Measurements from ENCODE around the gene VPS37C. TPM values are rescaled to one million over a fixed set of nuclear protein-coding genes. Genes with fewer than 3 reads are reported as not detected.

The VPS37C gene
- total and polyA plus RNA-seq, 9 donors: 7.8 to 25.8 (median 19.7) TPM

DNA sequence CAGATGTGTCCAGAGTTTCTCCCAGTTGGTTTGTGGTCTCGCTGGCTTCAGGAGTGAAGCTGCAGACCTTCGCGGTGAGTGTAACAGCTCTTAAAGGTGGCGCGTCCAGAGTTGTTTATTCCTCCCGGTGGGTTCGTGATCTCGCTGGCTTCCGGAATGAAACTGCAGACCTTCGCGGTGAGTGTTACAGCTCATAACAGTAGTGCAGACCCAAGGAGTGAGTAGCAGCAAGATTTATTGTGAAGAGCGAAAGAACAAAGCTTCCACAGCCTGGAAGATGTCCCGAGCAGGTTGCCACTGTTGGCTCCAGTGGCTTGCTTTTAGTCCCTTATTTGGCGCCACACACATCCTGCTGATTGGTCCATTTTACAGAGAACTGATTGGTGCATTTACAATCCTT lies 40.2 kb upstream of the VPS37C start:
- intact Hi-C loops (cut with DNase I): no loop called here
- Histone ChIP-seq H3K4me3 (no peak overlapping the region), H3K9me3 (no peaks in the 10 kb centered on the region), H3K36me3 (no peaks in the 10 kb centered on the region), H3K4me1 (ENCODE audit: insufficient read depth) (no peaks in the 10 kb centered on the region), H3K27me3 (no peaks in the 10 kb centered on the region), H3K27ac (no peak overlapping the region)
- 83 to 87% (median 85%) methylated on average over 14 of the region's 14 CpGs for WGBS, 3 donors
- DNase-seq: no peak
- TF ChIP-seq EP300 (IDR thresholded peaks at IDR 0.05) (no peak), POLR2A (IDR thresholded peaks at IDR 0.05) (no peak)
- TF ChIP-seq, protein P1, sequence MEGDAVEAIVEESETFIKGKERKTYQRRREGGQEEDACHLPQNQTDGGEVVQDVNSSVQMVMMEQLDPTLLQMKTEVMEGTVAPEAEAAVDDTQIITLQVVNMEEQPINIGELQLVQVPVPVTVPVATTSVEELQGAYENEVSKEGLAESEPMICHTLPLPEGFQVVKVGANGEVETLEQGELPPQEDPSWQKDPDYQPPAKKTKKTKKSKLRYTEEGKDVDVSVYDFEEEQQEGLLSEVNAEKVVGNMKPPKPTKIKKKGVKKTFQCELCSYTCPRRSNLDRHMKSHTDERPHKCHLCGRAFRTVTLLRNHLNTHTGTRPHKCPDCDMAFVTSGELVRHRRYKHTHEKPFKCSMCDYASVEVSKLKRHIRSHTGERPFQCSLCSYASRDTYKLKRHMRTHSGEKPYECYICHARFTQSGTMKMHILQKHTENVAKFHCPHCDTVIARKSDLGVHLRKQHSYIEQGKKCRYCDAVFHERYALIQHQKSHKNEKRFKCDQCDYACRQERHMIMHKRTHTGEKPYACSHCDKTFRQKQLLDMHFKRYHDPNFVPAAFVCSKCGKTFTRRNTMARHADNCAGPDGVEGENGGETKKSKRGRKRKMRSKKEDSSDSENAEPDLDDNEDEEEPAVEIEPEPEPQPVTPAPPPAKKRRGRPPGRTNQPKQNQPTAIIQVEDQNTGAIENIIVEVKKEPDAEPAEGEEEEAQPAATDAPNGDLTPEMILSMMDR (IDR thresholded peaks at IDR 0.05): no peak

- H3K27me3 ChIP-seq: no peaks in the 10 kb centered on the region
- no peak for DNase-seq
- no peaks in the 10 kb centered on the region for H3K36me3 ChIP-seq
- no peaks in the 10 kb centered on the region for H3K9me3 ChIP-seq
- no peak for TF ChIP-seq EP300 (IDR thresholded peaks at IDR 0.05)
- TF ChIP-seq, protein P1 (IDR thresholded peaks at IDR 0.05): no peak
- no peak for TF ChIP-seq POLR2A (IDR thresholded peaks at IDR 0.05)
- no peaks in the 10 kb centered on the region for H3K4me1 ChIP-seq (ENCODE audit: insufficient read depth)
- WGBS, 3 donors: 76 to 84% (median 77%) methylated on average over 4 of the region's 4 CpGs
- intact Hi-C loops (cut with DNase I): no loop called here
- H3K4me3 ChIP-seq: no peak overlapping the region
- no peak overlapping the region for H3K27ac ChIP-seq
Observed at GRCh38 chr11:61198948-61199523, 37.8 kb upstream of the VPS37C start.

DNA sequence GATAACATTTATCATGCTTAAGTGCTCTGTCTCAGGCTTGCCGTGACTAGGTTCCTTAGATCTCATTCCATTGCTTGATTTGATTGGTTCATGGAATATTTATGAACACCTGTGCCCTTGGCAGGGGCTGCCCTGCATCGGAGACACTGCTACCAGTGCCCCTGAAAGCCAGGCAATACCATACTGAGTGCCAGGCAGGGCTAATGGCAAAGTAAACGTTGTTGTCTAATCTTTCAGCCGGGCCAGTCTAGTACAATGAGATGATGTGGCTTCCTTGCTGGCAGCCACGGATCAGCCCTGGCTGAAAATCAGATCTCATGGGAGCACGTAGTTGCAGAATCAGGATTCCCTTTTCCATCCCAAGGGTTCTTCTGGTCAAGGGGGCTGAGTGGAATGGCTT lies 37.1 kb upstream of the VPS37C start:
- Histone ChIP-seq H3K27me3 (no peaks in the 10 kb centered on the region), H3K4me1 (ENCODE audit: insufficient read depth) (no peaks in the 10 kb centered on the region), H3K4me3 (no peak overlapping the region), H3K9me3 (no peaks in the 10 kb centered on the region), H3K36me3 (no peaks in the 10 kb centered on the region), H3K27ac (no peak overlapping the region)
- no peak for DNase-seq
- WGBS, 3 donors: 66 to 78% (median 69%) methylated on average over 6 of the region's 6 CpGs
- TF ChIP-seq, protein P1 (IDR thresholded peaks at IDR 0.05): no peak
- TF ChIP-seq EP300 (IDR thresholded peaks at IDR 0.05): no peak
- no peak for TF ChIP-seq POLR2A (IDR thresholded peaks at IDR 0.05)
- intact Hi-C loops (cut with DNase I): no loop called here

DNA sequence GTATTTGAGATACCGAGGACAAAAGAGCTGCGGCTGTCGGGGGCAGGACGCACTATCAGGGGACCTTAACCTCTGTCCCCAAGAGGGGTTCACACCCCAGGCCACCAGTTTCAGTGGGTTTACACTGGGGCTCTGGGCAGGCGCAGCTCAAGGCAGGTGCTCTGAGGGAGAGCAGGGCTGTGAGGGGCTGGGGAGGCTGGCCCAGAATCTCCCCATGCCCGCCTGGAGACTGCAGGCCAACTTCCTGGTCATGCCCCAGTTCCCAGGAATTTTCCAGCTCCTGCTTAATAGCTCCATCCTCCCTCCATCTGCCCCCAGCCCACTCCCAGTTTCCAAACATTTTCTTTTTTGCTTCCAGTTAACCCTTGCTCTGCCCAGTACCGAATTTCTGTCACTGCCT lies 34.5 kb upstream of the VPS37C start:
- TF ChIP-seq, protein P1 (IDR thresholded peaks at IDR 0.05): no peak
- TF ChIP-seq EP300 (IDR thresholded peaks at IDR 0.05) (no peak), POLR2A (IDR thresholded peaks at IDR 0.05) (no peak)
- Histone ChIP-seq H3K9me3 (no peaks in the 10 kb centered on the region), H3K4me3 (no peak overlapping the region), H3K27me3 (no peaks in the 10 kb centered on the region), H3K4me1 (ENCODE audit: insufficient read depth) (no peaks in the 10 kb centered on the region), H3K36me3 (no peaks in the 10 kb centered on the region), H3K27ac (no peak overlapping the region)
- WGBS, 3 donors: 59 to 72% (median 70%) methylated on average over 7 of the region's 7 CpGs
- intact Hi-C loops (cut with DNase I): no loop called here
- no peak for DNase-seq

Measured in ovary (tissue), 9 donors.